Measurements from ENCODE around the gene PHF23.

DNA sequence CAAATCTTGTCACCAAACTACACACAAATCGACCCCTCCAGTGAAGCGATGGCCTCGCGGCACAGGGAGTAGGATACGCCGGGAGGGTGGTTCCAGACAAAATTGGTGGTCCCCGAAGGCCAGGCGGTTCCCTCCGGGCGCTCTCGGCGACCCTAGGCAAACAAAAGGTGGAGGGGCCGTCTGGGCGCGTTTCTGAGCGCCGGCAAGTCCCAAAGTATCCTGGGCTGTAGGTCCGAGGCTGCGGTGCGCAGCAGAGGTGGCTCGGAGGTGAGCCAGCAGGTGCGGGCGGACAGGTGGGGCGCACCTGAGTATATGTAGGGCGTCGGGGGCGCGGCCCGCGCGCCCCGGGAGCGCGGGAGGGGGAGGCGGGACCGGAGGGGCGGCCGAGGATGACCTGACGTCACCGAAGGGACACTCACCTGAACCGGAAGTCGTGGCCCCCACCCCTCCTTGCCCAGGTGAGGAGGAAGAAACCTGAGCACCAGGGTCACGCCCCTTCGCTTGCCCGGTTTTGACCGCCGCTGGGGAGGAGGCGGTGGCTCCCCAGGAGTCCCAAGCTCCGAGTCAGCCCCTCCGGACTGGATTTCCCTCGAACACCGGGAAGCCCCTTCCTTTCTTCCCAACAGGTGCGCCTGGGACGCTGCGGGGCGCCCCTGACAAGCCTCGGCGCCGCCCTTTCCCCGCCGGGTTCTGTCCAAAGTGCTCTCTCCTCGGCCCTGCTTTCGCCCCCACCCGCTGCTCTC is 23.1 kb upstream of the PHF23 start, which contains the start of gene CLDN7:
- no peak for TF ChIP-seq EZH2 (IDR thresholded peaks at IDR 0.05; ENCODE audit: low read length, missing control alignments)
- TF ChIP-seq, protein P1, sequence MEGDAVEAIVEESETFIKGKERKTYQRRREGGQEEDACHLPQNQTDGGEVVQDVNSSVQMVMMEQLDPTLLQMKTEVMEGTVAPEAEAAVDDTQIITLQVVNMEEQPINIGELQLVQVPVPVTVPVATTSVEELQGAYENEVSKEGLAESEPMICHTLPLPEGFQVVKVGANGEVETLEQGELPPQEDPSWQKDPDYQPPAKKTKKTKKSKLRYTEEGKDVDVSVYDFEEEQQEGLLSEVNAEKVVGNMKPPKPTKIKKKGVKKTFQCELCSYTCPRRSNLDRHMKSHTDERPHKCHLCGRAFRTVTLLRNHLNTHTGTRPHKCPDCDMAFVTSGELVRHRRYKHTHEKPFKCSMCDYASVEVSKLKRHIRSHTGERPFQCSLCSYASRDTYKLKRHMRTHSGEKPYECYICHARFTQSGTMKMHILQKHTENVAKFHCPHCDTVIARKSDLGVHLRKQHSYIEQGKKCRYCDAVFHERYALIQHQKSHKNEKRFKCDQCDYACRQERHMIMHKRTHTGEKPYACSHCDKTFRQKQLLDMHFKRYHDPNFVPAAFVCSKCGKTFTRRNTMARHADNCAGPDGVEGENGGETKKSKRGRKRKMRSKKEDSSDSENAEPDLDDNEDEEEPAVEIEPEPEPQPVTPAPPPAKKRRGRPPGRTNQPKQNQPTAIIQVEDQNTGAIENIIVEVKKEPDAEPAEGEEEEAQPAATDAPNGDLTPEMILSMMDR (conservative IDR thresholded peaks at IDR 0.05 in 1 of 2, IDR thresholded peaks at IDR 0.05 in 1 of 2; ENCODE audit: low read depth in 1 of 2, low read length in 2 of 2): no peak
